GM08714 (cell line): ENCODE data around the gene TLE5.
A peak's percentile ranks its signal among the peaks of the same experiment; 100 is the strongest.

Experiments used
- H3K4me3 ChIP-seq: fragments of 200-500 bp; sonication (Bioruptor generic); 2 replicates; pipeline ENCODE4 v1.5.1; 2014; ENCODE audit warnings: mild to moderate bottlenecking, low read length, inconsistent platforms
- ZNF274 ChIP-seq: IDR thresholded peaks from 2 replicates; pipeline ENCODE4 v1.6.1; 2012; ENCODE audit warnings: mild to moderate bottlenecking, low read depth, low read length

TLE5 gene

DNA sequence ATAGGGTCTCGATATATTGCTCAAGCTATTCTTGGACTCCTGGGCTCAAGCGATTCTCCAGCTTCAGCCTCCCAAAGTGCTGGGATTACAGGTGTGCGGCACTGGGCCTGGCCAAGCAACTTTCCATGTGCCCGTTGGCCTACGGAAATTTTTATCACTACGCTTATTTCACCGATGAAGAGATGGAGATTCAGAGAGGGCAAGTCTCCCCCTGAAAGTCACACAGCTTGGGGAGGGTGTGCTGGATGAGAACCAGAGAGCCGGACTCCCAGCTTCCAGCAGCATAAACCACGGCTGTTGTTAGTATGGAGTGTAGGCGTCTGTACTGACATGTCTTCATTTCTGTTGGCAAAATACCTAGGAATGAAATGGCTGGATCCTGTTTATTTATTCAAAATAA is 20.0 kb upstream of the TLE5 start:
- H3K4me3 ChIP-seq, result no peak overlapping the region
- TF ChIP-seq ZNF274, result no peak

DNA sequence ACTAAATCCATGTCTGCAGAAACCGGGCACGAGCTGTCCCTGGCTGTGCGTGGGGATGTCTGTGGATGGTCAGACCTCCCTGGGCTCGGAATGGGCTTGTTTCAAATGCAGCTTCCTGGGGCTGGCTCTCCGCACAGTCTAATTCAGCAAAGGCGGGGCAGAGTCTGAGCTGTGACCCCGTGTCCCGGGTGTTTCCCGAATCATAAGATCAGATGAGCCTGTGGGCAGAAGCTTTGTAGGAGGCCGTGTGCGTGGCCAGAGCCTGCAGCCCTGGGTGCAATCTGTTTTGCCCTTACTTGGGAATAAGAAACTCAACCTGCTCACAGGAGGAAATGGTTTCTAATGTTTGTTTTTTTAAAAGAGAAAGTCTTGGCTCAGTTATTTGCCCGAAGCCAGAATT is 18.0 kb upstream of the TLE5 start:
- no peak for TF ChIP-seq ZNF274
- H3K4me3 ChIP-seq, result no peak overlapping the region

DNA sequence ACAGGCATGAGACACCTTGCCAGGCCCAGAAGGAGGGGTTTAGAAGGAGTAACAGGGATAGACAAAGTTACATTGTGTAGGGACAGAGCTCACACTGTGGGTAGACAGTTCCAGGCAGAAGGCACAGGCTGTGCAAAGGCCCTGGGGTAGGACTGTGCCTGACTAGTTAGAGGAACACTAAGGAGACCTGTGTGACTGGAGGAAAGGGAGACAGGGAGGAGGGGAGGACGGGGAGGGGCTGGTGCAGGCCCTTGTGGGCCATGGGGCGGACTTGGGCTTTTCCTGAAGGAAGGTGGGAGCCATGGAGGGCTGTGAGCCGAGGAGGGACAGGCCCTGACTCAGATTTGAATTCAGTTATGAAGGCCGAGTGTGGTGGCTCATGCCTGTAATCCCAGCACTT is 17.3 kb upstream of the TLE5 start:
- no peak overlapping the region for H3K4me3 ChIP-seq
- TF ChIP-seq ZNF274, result no peak

DNA sequence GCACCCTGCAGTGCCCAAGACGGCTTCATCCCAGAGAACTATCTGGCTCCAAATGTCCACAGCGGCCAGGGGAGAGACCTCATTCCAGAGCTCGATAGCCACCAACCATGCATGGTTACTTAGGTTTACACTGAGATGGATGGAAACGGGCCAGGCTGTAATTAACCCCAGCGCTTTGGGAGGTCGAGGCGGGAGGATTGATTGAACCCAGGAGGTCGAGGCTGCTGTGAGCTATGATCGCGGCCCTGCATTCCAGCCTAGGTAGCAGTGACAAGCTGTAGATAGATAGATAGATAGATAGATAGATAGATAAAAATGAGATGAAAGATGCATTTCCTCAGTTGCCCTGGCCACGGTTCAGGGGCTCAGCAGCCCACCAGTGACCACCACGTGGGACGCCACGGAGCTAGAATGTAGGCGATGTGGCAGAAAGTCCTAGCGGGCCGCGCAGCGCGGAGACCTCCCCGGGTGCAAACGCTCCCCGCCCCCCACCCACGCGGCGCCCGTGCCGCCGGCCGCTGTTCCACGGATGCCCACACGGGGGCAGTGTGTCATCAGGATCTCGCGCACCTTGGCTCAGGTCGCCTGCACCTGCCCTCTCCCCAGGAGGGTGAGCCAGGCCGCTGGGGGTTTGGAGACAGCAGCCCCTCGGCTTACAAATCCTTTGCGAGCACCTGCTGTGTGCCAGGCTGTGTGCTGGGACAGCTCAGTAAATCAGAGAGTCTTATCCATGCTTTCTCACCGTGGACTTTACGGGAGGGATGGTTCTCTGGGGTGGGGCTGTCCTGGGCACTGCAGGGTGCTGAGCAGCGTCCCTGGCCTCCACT is 13.5 kb upstream of the TLE5 start:
- H3K4me3 ChIP-seq, result no peak overlapping the region
- TF ChIP-seq ZNF274, result no peak

DNA sequence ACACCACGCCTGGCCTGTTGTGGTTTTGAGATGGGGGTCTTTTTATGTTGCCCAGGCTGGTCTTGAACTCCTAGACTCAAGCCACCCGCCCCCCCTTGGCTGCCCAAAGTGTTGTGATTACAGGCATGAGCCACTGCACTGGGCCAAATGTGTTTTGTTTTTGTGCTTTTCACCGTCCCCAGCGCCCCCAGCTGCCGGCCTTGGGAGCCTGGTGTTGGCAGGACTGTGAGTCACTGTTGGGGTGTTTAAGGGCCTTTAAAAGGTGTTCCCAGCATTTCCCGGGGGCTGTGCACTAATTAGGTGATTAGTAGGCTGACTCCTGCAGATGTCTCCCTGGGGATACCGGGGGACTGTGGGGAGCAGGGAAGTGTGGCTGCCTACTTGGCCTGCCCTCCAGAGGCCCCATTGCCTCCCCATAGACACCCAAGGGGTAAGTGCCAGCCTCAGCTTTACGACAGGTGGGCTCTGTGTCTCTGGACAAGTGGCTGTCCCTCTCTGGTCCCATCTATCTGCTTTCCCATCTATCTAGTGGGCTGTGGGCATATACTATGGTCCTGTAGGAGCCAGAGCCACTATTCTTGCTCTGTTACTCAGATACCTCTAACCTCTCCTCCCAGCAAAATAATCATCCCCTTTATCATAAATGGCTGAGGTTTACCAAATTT is 11.8 kb upstream of the TLE5 start:
- no peak overlapping the region for H3K4me3 ChIP-seq
- no peak for TF ChIP-seq ZNF274

DNA sequence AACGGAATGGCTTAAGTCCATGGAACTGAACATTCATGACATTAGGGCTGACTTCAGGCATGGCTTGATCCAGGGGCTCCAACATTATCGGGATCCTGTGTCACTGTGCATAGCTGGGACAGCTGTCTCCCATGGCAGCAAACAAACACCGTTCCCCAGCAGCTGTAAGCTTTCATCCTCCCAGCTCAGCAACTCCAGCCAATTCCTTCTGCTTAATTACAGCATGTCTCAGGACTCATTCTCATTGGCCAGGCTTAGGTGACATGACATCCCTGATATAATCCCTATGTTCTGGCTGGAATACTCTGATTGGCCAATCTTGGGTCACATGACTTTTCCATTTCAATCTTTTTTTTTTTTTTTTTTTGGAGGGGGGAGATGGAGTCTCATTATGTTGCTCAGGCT is 10.9 kb upstream of the TLE5 start:
- H3K4me3 ChIP-seq, result no peak overlapping the region
- TF ChIP-seq ZNF274, result no peak

GRCh38 chr19:3071768-3072167 is 9.5 kb upstream of the TLE5 start:
- no peak for TF ChIP-seq ZNF274
- H3K4me3 ChIP-seq, result no peak overlapping the region

DNA sequence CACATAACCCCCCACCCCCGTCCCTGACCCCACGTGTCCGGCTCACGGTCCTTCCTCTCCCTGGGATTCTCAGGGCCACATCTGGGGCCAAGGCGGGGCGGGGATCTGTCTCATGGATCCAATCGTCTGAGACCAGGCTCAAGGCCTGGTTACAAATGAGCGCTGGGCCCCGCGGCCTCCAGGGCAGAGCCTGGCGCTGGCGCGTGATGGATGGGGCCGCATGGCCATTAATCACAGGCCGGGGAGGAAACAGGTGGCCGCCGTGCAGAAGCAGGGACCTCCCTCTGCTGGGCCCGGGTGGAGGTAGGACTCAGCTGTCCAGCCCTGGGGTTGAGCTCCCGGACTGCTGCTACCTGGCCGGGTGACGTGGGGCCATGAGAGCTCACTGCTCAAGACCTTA is 5.8 kb upstream of the TLE5 start:
- no peak overlapping the region for H3K4me3 ChIP-seq
- no peak for TF ChIP-seq ZNF274

DNA sequence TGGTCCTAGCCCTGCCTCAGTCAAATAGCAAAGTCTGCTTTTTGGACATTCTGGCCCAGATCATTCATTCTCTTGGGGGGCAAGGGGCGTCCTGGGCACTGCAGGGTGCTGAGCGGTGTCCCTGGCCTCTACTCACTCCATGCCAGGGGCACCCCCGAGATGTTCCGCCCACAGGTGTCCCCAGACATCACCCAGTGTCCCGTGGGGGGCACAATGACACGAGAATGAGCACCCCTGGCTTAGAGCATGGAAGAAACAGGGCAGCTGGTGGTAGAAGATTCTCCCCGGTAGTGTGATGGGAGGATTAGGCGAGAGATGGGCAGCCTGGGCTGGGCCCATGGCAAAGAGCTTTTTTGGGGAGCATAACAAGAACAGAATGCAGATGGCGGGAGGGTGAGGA is 5.3 kb upstream of the TLE5 start:
- H3K4me3 ChIP-seq, result no peak overlapping the region
- TF ChIP-seq ZNF274, result no peak

DNA sequence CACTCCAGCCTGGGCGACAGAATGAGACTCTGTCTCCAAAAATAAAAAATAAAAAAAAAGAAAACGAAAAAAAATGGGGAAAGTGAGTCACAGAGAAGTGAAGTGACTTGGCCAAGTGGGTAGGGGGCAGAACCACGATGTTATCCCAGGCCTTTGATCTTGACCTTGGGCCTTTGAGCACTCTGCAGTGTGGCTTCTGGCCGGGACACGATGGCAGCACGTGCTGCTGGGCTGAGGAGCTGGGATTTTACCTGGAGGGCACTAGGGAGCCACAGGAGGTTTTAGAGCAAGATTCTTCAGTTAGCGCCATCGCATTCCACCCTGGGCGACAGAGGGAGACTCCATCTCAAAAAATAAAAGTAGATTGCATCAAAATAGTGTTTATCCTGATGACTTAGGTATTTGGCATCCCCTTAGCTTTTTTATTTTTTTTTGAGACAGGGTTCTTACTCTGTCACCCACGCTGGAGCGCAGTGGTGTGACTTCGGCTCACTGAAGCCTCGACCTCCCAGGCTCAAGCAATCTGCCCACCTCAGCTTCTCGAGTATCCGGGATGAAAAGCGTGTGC is 4.3 kb upstream of the TLE5 start:
- no peak overlapping the region for H3K4me3 ChIP-seq
- TF ChIP-seq ZNF274, result no peak

- no peak for TF ChIP-seq ZNF274
- no peak overlapping the region; the same call in 1 of the 2 replicates for H3K4me3 ChIP-seq
Observed at GRCh38 chr19:3065675-3066357, 3.5 kb upstream of the TLE5 start.

GRCh38 chr19:3064011-3064330 is 1.7 kb upstream of the TLE5 start:
- H3K4me3 ChIP-seq, result no peak overlapping the region
- no peak for TF ChIP-seq ZNF274

DNA sequence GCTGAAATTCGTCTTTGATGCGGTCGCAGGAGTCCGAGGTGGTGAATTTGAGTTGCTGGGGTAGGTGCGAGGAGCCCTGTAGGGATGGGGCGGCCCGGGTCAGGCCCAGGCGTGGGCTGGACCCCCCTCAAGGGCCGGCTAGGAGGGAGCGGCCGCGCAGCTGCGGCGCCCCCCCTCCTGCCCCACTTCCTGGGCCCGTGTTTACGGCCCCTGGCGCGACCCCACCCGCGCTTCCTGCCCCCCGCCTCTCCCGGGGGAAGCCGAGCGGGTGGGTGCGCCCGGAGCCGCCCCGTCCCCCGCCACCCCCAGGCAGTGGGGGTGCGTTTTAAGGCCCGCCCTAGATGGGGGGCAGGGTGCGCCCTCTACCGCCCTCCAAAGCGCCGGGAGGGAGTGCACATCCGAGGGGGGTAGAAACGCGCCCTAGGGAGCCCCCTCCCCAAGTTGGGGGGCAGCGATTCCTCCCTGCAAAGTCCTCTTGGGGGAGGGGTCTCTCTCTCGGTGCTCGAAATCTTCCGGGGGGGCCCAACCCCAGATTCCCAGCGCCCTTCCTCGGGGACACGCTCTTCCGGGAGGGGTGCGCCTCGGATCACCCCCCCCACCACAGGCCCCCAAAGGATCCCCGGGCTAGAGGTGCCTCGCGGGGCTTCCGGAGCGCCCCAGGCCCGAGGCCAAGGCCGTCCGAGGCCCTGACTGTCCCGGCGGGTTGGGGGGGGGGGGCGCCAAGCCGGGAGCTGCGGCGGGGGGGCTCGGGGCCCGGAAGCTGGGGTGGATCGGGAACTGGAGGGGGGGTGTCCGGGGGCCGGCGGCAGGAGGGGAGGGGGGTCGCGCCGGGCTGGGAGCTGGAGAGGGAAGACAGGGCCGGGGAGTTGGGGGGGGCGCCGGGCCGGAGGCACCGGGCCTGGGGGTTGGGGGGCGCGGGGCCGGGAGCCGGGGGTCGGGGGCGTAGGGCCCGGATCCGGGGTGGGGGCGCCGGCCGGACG is 823 bp downstream of the TLE5 start:
- peak overlapping the region; percentile 88 for H3K4me3 ChIP-seq
- no peak for TF ChIP-seq ZNF274

- peak overlapping the region; percentile 88 for H3K4me3 ChIP-seq
- TF ChIP-seq ZNF274, result no peak
Observed at GRCh38 chr19:3060857-3061181, 1.5 kb downstream of the TLE5 start.
